Measurements from ENCODE around the gene SCGB1D1. TPM values are rescaled to one million over a fixed set of nuclear protein-coding genes. Genes with fewer than 3 reads are reported as not detected.
"Not testable (repeated sequence)": the region's sequence is repeated elsewhere in the genome, so short reads cannot be mapped to it uniquely, and the experiment has no call there.

The SCGB1D1 gene
- total RNA-seq, 2 experiments from 2014 or later, result not detected

- Mint-ChIP-seq H3K27ac (no peak overlapping the region), H3K4me1 (ENCODE audit: low read depth) (peaks cover 2% of the 10 kb centered on the region), H3K9me3 (ENCODE audit: insufficient read depth) (no peaks in the 10 kb centered on the region), H3K36me3 (ENCODE audit: low read depth) (no peaks in the 10 kb centered on the region), H3K4me3 (no peak overlapping the region), H3K27me3 (ENCODE audit: low read depth) (peaks cover 27% of the 10 kb centered on the region)
- CTCF ChIA-PET, result interaction anchor here (0.6 to 3.2 kb wide), 24 partner anchors 9 to 374 kb away, joined by 3 to 27 read pairs (median 3); partner anchors contain the start of genes INCENP and SCGB1D2
- ATAC-seq (peak; percentile 80), DNase-seq (peak; percentile 86)
- POLR2A ChIA-PET, result no interaction called here
These were observed 18.7 kb upstream of the SCGB1D1 start for GRCh38 chr11:62171261-62171723.

- Mint-ChIP-seq H3K9me3 (ENCODE audit: insufficient read depth) (no peaks in the 10 kb centered on the region), H3K36me3 (ENCODE audit: low read depth) (no peaks in the 10 kb centered on the region), H3K4me1 (ENCODE audit: low read depth) (peaks cover 2% of the 10 kb centered on the region), H3K27ac (no peak overlapping the region), H3K27me3 (ENCODE audit: low read depth) (peaks cover 29% of the 10 kb centered on the region), H3K4me3 (no peak overlapping the region)
- DNase-seq, result no peak
- ChIA-PET POLR2A (no interaction called here), CTCF (interaction anchor here (0.8 to 3.2 kb wide), 13 partner anchors 8 to 274 kb away, joined by 3 to 27 read pairs (median 3); partner anchors contain the start of gene SCGB1D2)
- ATAC-seq, result no peak
These were observed 17.7 kb upstream of the SCGB1D1 start for GRCh38 chr11:62172294-62172693.

- Mint-ChIP-seq H3K4me1 (ENCODE audit: low read depth) (no peaks in the 10 kb centered on the region), H3K36me3 (ENCODE audit: low read depth) (no peaks in the 10 kb centered on the region), H3K27ac (no peak overlapping the region), H3K27me3 (ENCODE audit: low read depth) (peaks cover 17% of the 10 kb centered on the region), H3K9me3 (ENCODE audit: insufficient read depth) (no peaks in the 10 kb centered on the region), H3K4me3 (no peak overlapping the region)
- ChIA-PET CTCF (no interaction called here), POLR2A (no interaction called here)
- DNase-seq (no peak), ATAC-seq (no peak)
These were observed 13.2 kb upstream of the SCGB1D1 start for GRCh38 chr11:62176766-62177165.

GRCh38 chr11:62179995-62180394, 10.0 kb upstream of the SCGB1D1 start:
- H3K27me3 Mint-ChIP-seq (ENCODE audit: low read depth), result peaks cover 17% of the 10 kb centered on the region
- H3K9me3 Mint-ChIP-seq (ENCODE audit: insufficient read depth), result no peaks in the 10 kb centered on the region
- no peaks in the 10 kb centered on the region for H3K4me1 Mint-ChIP-seq (ENCODE audit: low read depth)
- DNase-seq (no peak), ATAC-seq (no peak)
- CTCF ChIA-PET, result interaction anchor here (1.4 kb wide), 1 partner anchor 8 kb away, joined by 6 read pairs; no protein-coding TSS in a partner anchor
- POLR2A ChIA-PET, result interaction anchor here (0.6 kb wide), 1 partner anchor 133 kb away, joined by 3 read pairs; no protein-coding TSS in a partner anchor
- no peak overlapping the region for H3K27ac Mint-ChIP-seq
- H3K36me3 Mint-ChIP-seq (ENCODE audit: low read depth), result no peaks in the 10 kb centered on the region
- no peak overlapping the region for H3K4me3 Mint-ChIP-seq

- ATAC-seq (no peak), DNase-seq (no peak)
- Mint-ChIP-seq H3K27ac (no peak overlapping the region), H3K9me3 (ENCODE audit: insufficient read depth) (no peaks in the 10 kb centered on the region), H3K4me1 (ENCODE audit: low read depth) (no peaks in the 10 kb centered on the region), H3K27me3 (ENCODE audit: low read depth) (peaks cover 18% of the 10 kb centered on the region), H3K36me3 (ENCODE audit: low read depth) (no peaks in the 10 kb centered on the region), H3K4me3 (no peak overlapping the region)
- ChIA-PET CTCF (interaction anchor here (0.6 to 1.4 kb wide), 2 partner anchors 9 to 36 kb away, joined by 3 to 6 read pairs; no protein-coding TSS in a partner anchor), POLR2A (no interaction called here)
These were observed 8.9 kb upstream of the SCGB1D1 start for GRCh38 chr11:62181097-62181496.

- H3K27me3 Mint-ChIP-seq (ENCODE audit: low read depth), result peaks cover 16% of the 10 kb centered on the region
- H3K36me3 Mint-ChIP-seq (ENCODE audit: low read depth), result no peaks in the 10 kb centered on the region
- no peaks in the 10 kb centered on the region for H3K4me1 Mint-ChIP-seq (ENCODE audit: low read depth)
- no peak for ATAC-seq
- no peak overlapping the region for H3K27ac Mint-ChIP-seq
- H3K9me3 Mint-ChIP-seq (ENCODE audit: insufficient read depth), result no peaks in the 10 kb centered on the region
- ChIA-PET CTCF (interaction anchor here (0.7 to 0.9 kb wide), 2 partner anchors 9 to 11 kb away, joined by 3 read pairs; no protein-coding TSS in a partner anchor), POLR2A (no interaction called here)
- no peak for DNase-seq
- H3K4me3 Mint-ChIP-seq, result no peak overlapping the region
These were observed 7.7 kb upstream of the SCGB1D1 start for GRCh38 chr11:62182147-62182891.

GRCh38 chr11:62186195-62186594, 3.8 kb upstream of the SCGB1D1 start:
- Mint-ChIP-seq H3K9me3 (ENCODE audit: insufficient read depth) (no peaks in the 10 kb centered on the region), H3K36me3 (ENCODE audit: low read depth) (no peaks in the 10 kb centered on the region), H3K27ac (no peak overlapping the region), H3K27me3 (ENCODE audit: low read depth) (peaks cover 17% of the 10 kb centered on the region), H3K4me1 (ENCODE audit: low read depth) (no peaks in the 10 kb centered on the region), H3K4me3 (no peak overlapping the region)
- CTCF ChIA-PET, result no interaction called here
- POLR2A ChIA-PET, result no interaction called here
- ATAC-seq, result no peak
- no peak for DNase-seq

- Mint-ChIP-seq H3K36me3 (ENCODE audit: low read depth) (no peaks in the 10 kb centered on the region), H3K27ac (no peak overlapping the region), H3K9me3 (ENCODE audit: insufficient read depth) (no peaks in the 10 kb centered on the region), H3K4me1 (ENCODE audit: low read depth) (no peaks in the 10 kb centered on the region), H3K27me3 (ENCODE audit: low read depth) (peaks cover 23% of the 10 kb centered on the region), H3K4me3 (no peak overlapping the region)
- ChIA-PET CTCF (no interaction called here), POLR2A (no interaction called here)
- no peak for DNase-seq
- ATAC-seq, result no peak
These were observed 3.9 kb downstream of the SCGB1D1 start for GRCh38 chr11:62193952-62194351.

GRCh38 chr11:62195010-62195409, 5.0 kb downstream of the SCGB1D1 start:
- CTCF ChIA-PET; DNase-seq; POLR2A ChIA-PET; H3K4me1 Mint-ChIP-seq (ENCODE audit: low read depth); H3K9me3 Mint-ChIP-seq (ENCODE audit: insufficient read depth); H3K36me3 Mint-ChIP-seq (ENCODE audit: low read depth); H3K4me3 Mint-ChIP-seq; ATAC-seq; H3K27ac Mint-ChIP-seq: not testable (repeated sequence)
- H3K27me3 Mint-ChIP-seq (ENCODE audit: low read depth), result peaks cover 25% of the 10 kb centered on the region

- H3K27ac Mint-ChIP-seq, result no peak overlapping the region
- DNase-seq, result no peak
- ChIA-PET CTCF (no interaction called here), POLR2A (no interaction called here)
- no peaks in the 10 kb centered on the region for H3K36me3 Mint-ChIP-seq (ENCODE audit: low read depth)
- no peaks in the 10 kb centered on the region for H3K9me3 Mint-ChIP-seq (ENCODE audit: insufficient read depth)
- ATAC-seq, result no peak
- peaks cover 33% of the 10 kb centered on the region for H3K27me3 Mint-ChIP-seq (ENCODE audit: low read depth)
- H3K4me1 Mint-ChIP-seq (ENCODE audit: low read depth), result no peaks in the 10 kb centered on the region
- no peak overlapping the region for H3K4me3 Mint-ChIP-seq
These were observed 5.9 kb downstream of the SCGB1D1 start for GRCh38 chr11:62195945-62196344.

- H3K4me3 Mint-ChIP-seq; DNase-seq; H3K9me3 Mint-ChIP-seq (ENCODE audit: insufficient read depth); POLR2A ChIA-PET; H3K4me1 Mint-ChIP-seq (ENCODE audit: low read depth); ATAC-seq; CTCF ChIA-PET; H3K36me3 Mint-ChIP-seq (ENCODE audit: low read depth); H3K27ac Mint-ChIP-seq: not testable (repeated sequence)
- peaks cover 42% of the 10 kb centered on the region for H3K27me3 Mint-ChIP-seq (ENCODE audit: low read depth)
These were observed 7.4 kb downstream of the SCGB1D1 start for GRCh38 chr11:62197400-62197799.

- POLR2A ChIA-PET, result no interaction called here
- CTCF ChIA-PET, result interaction anchor here (0.8 kb wide), 1 partner anchor 13 kb away, joined by 3 read pairs; no protein-coding TSS in a partner anchor
- ATAC-seq (no peak), DNase-seq (no peak)
- Mint-ChIP-seq H3K9me3 (ENCODE audit: insufficient read depth) (no peaks in the 10 kb centered on the region), H3K4me3 (no peak overlapping the region), H3K4me1 (ENCODE audit: low read depth) (peaks cover 2% of the 10 kb centered on the region), H3K27ac (no peak overlapping the region), H3K36me3 (ENCODE audit: low read depth) (no peaks in the 10 kb centered on the region), H3K27me3 (ENCODE audit: low read depth) (peaks cover 31% of the 10 kb centered on the region)
These were observed 11.4 kb downstream of the SCGB1D1 start for GRCh38 chr11:62201376-62201775.
